GM18907 (cell line): Measurements from ENCODE around the gene PSG3.
"Not testable (repeated sequence)": the region's sequence is repeated elsewhere in the genome, so short reads cannot be mapped to it uniquely, and the experiment has no call there.

Experiments
- ATAC-seq: cut with Tn5 transposase; IDR thresholded peaks from one replicate; pipeline ENCODE4 v1.9.1; 2021; ENCODE audit warnings: mild to moderate bottlenecking, moderate library complexity; ENCODE audit not compliant: unreplicated experiment

The PSG3 gene

GRCh38 chr19:42740381-42740780 lies at the start of gene PSG3:
Gene PSG3, minus strand, starts transcription at chr19:42740481. Its CDS starts 97 bp downstream, at chr19:42740384.
- not testable (repeated sequence) for ATAC-seq

- not testable (repeated sequence) for ATAC-seq
Measured at GRCh38 chr19:42788766-42789165, 48.5 kb upstream of the PSG3 start.

GRCh38 chr19:42787766-42788165 lies 47.5 kb upstream of the PSG3 start:
- not testable (repeated sequence) for ATAC-seq

GRCh38 chr19:42776750-42777612 lies 36.7 kb upstream of the PSG3 start:
- ATAC-seq = not testable (repeated sequence)

GRCh38 chr19:42774510-42775158 lies 34.4 kb upstream of the PSG3 start:
- ATAC-seq = not testable (repeated sequence)

- not testable (repeated sequence) for ATAC-seq
Measured at GRCh38 chr19:42767319-42767718, 27.0 kb upstream of the PSG3 start.

- ATAC-seq = not testable (repeated sequence)
Measured at GRCh38 chr19:42766871-42767270, 26.6 kb upstream of the PSG3 start.

GRCh38 chr19:42764836-42765235 lies 24.6 kb upstream of the PSG3 start:
- no peak for ATAC-seq

GRCh38 chr19:42762789-42763188 lies 22.5 kb upstream of the PSG3 start:
- ATAC-seq = no peak

- not testable (repeated sequence) for ATAC-seq
Measured at GRCh38 chr19:42761924-42762295, 21.6 kb upstream of the PSG3 start.

- not testable (repeated sequence) for ATAC-seq
Measured at GRCh38 chr19:42760954-42761923, 21.0 kb upstream of the PSG3 start.

- not testable (repeated sequence) for ATAC-seq
Measured at GRCh38 chr19:42758667-42759066, 18.4 kb upstream of the PSG3 start.

GRCh38 chr19:42752246-42752645 lies 12.0 kb upstream of the PSG3 start:
- not testable (repeated sequence) for ATAC-seq

GRCh38 chr19:42741726-42742607 lies 1.7 kb upstream of the PSG3 start:
- ATAC-seq = not testable (repeated sequence)

- not testable (repeated sequence) for ATAC-seq
Measured at GRCh38 chr19:42737581-42738011, 2.7 kb downstream of the PSG3 start.

- ATAC-seq = not testable (repeated sequence)
Measured at GRCh38 chr19:42728341-42728740, 11.9 kb downstream of the PSG3 start.

GRCh38 chr19:42714000-42714399 lies 26.3 kb downstream of the PSG3 start:
- not testable (repeated sequence) for ATAC-seq

- not testable (repeated sequence) for ATAC-seq
Measured at GRCh38 chr19:42712753-42713152, 27.5 kb downstream of the PSG3 start.

- not testable (repeated sequence) for ATAC-seq
Measured at GRCh38 chr19:42710986-42711385, 29.3 kb downstream of the PSG3 start.

GRCh38 chr19:42697884-42698283 lies 42.4 kb downstream of the PSG3 start:
- no peak for ATAC-seq
